Bronchial smooth muscle cell (primary cell): ENCODE results near the gene BCAS2. TPM values are rescaled to one million over a fixed set of nuclear protein-coding genes. Genes with fewer than 3 reads are reported as not detected.

Experiments
- total RNA-seq: library from RNA; depleted of rRNA; stranded (reverse); fragments of >200 nt; gene quantifications from 2 replicates; pipeline ENCODE4 v1.2.1, GENCODE V29; 2014

Gene BCAS2
- total RNA-seq: 38.3 and 44.9 TPM in 2 replicates

GRCh38 chr1:114581335-114582287, at the start of gene BCAS2:
BCAS2 (minus strand) TSS chr1:114581615; CDS start chr1:114581591, 24 bp downstream.

Other genes with a start within 250 kb of the BCAS2 start
- 12.9 and 16.2 TPM in 2 replicates for gene TRIM33, start 70.4 kb downstream of the BCAS2 start, total RNA-seq
- 1.5 and 3.0 TPM in 2 replicates for gene DENND2C, start 88.4 kb upstream of the BCAS2 start, total RNA-seq
- not detected in 2 replicates for gene AMPD1, start 113.9 kb upstream of the BCAS2 start, total RNA-seq
- gene NRAS, start 135.2 kb upstream of the BCAS2 start, total RNA-seq: 18.8 and 28.8 TPM in 2 replicates
- 978 and 1,876 TPM in 2 replicates for gene CSDE1, start 176.4 kb upstream of the BCAS2 start, total RNA-seq
- 56.7 and 70.4 TPM in 2 replicates for gene SIKE1, start 199.1 kb upstream of the BCAS2 start, total RNA-seq